ENCODE data around the gene SCN2B.

Gene SCN2B

GRCh38 chr11:118129471-118130172 is 46.8 kb downstream of the SCN2B start:
- no peaks in the 10 kb centered on the region for H4K20me1 ChIP-seq (ENCODE audit: insufficient read depth, low read length, poor library complexity, severe bottlenecking)
- no peak for TF ChIP-seq CTCF (conservative IDR thresholded peaks at IDR 0.05; ENCODE audit: low read length)
- no peak for TF ChIP-seq EZH2phosphoT487 (IDR thresholded peaks at IDR 0.05; ENCODE audit: borderline replicate concordance)
- no peaks in the 10 kb centered on the region for H3K4me1 ChIP-seq (ENCODE audit: insufficient read depth, low read length, poor library complexity, severe bottlenecking)
- no peak overlapping the region for H3K4me3 ChIP-seq (ENCODE audit: low read length, poor library complexity, severe bottlenecking)
- no peaks in the 10 kb centered on the region for H3F3A ChIP-seq (ENCODE audit: low read depth)
- no peaks in the 10 kb centered on the region for H3K79me2 ChIP-seq (ENCODE audit: insufficient read depth, low read length)
- no peaks in the 10 kb centered on the region for H3K27me3 ChIP-seq (ENCODE audit: insufficient read depth, low read length, poor library complexity, severe bottlenecking)
- H3K9me3 ChIP-seq (ENCODE audit: insufficient read depth, low read depth, low read length) = no peaks in the 10 kb centered on the region
- H2AFZ ChIP-seq (ENCODE audit: low read length) = no peak overlapping the region
- no peaks in the 10 kb centered on the region for H3K36me3 ChIP-seq (ENCODE audit: insufficient read depth, low read length)
- no peak overlapping the region for H3K4me2 ChIP-seq (ENCODE audit: low read depth, low read length, poor library complexity, severe bottlenecking)
- H3K9me2 ChIP-seq (replicated peaks; ENCODE audit: low read depth, low read length) = no peaks in the 10 kb centered on the region
- no peak overlapping the region for H3K9ac ChIP-seq (ENCODE audit: low read depth, low read length, poor library complexity, severe bottlenecking)

- no peaks in the 10 kb centered on the region for H3K4me1 ChIP-seq (ENCODE audit: insufficient read depth, low read length, poor library complexity, severe bottlenecking)
- no peaks in the 10 kb centered on the region for H3K9me2 ChIP-seq (replicated peaks; ENCODE audit: low read depth, low read length)
- H4K20me1 ChIP-seq (ENCODE audit: insufficient read depth, low read length, poor library complexity, severe bottlenecking) = no peaks in the 10 kb centered on the region
- no peak overlapping the region for H3K9ac ChIP-seq (ENCODE audit: low read depth, low read length, poor library complexity, severe bottlenecking)
- no peaks in the 10 kb centered on the region for H3F3A ChIP-seq (ENCODE audit: low read depth)
- no peaks in the 10 kb centered on the region for H3K36me3 ChIP-seq (ENCODE audit: insufficient read depth, low read length)
- no peaks in the 10 kb centered on the region for H3K9me3 ChIP-seq (ENCODE audit: insufficient read depth, low read depth, low read length)
- H3K79me2 ChIP-seq (ENCODE audit: insufficient read depth, low read length) = no peaks in the 10 kb centered on the region
- H2AFZ ChIP-seq (ENCODE audit: low read length) = no peak overlapping the region
- H3K4me2 ChIP-seq (ENCODE audit: low read depth, low read length, poor library complexity, severe bottlenecking) = no peak overlapping the region
- no peak overlapping the region for H3K4me3 ChIP-seq (ENCODE audit: low read length, poor library complexity, severe bottlenecking)
- TF ChIP-seq EZH2phosphoT487 (IDR thresholded peaks at IDR 0.05; ENCODE audit: borderline replicate concordance) = no peak
- no peak for TF ChIP-seq CTCF (conservative IDR thresholded peaks at IDR 0.05; ENCODE audit: low read length)
- no peaks in the 10 kb centered on the region for H3K27me3 ChIP-seq (ENCODE audit: insufficient read depth, low read length, poor library complexity, severe bottlenecking)
Measured at GRCh38 chr11:118128721-118129470, 47.5 kb downstream of the SCN2B start.

- Histone ChIP-seq H3K9me3 (ENCODE audit: insufficient read depth, low read depth, low read length) (no peaks in the 10 kb centered on the region), H2AFZ (ENCODE audit: low read length) (no peak overlapping the region), H3K27me3 (ENCODE audit: insufficient read depth, low read length, poor library complexity, severe bottlenecking) (no peaks in the 10 kb centered on the region), H3K4me3 (ENCODE audit: low read length, poor library complexity, severe bottlenecking) (no peak overlapping the region), H3F3A (ENCODE audit: low read depth) (no peaks in the 10 kb centered on the region), H3K4me1 (ENCODE audit: insufficient read depth, low read length, poor library complexity, severe bottlenecking) (no peaks in the 10 kb centered on the region), H3K79me2 (ENCODE audit: insufficient read depth, low read length) (no peaks in the 10 kb centered on the region), H4K20me1 (ENCODE audit: insufficient read depth, low read length, poor library complexity, severe bottlenecking) (no peaks in the 10 kb centered on the region), H3K4me2 (ENCODE audit: low read depth, low read length, poor library complexity, severe bottlenecking) (no peak overlapping the region), H3K9ac (ENCODE audit: low read depth, low read length, poor library complexity, severe bottlenecking) (no peak overlapping the region), H3K36me3 (ENCODE audit: insufficient read depth, low read length) (no peaks in the 10 kb centered on the region), H3K9me2 (replicated peaks; ENCODE audit: low read depth, low read length) (no peaks in the 10 kb centered on the region)
- no peak for TF ChIP-seq EZH2phosphoT487 (IDR thresholded peaks at IDR 0.05; ENCODE audit: borderline replicate concordance)
- no peak for TF ChIP-seq CTCF (conservative IDR thresholded peaks at IDR 0.05; ENCODE audit: low read length)
Measured at GRCh38 chr11:118128310-118128709, 48.1 kb downstream of the SCN2B start.

Measured in Loucy (cell line).